C4-2B (cell line): Measurements from ENCODE around the gene PDIA3.

Experiments
- CTCF ChIP-seq: fragments of 450-650 bp; conservative IDR thresholded peaks from 2 replicates; pipeline ENCODE4 v1.5.1; 2017; ENCODE audit warnings: mild to moderate bottlenecking
- ZFX ChIP-seq: fragments of 450-650 bp; IDR thresholded peaks from 2 replicates; pipeline ENCODE4 v1.6.1; 2017

GRCh38 chr15:43762824-43763223 lies 16.6 kb downstream of the PDIA3 start:
- TF ChIP-seq CTCF (no peak), ZFX (no peak)
